ENCODE data around the gene TBX6. TPM values are rescaled to one million over a fixed set of nuclear protein-coding genes. Genes with fewer than 3 reads are reported as not detected.
"Not testable (repeated sequence)": the region's sequence is repeated elsewhere in the genome, so short reads cannot be mapped to it uniquely, and the experiment has no call there.

TBX6 gene
- polyA plus RNA-seq, 5 donors, result 0.85 to 2.0 (median 1.3) TPM

- no peak for DNase-seq
Observed at GRCh38 chr16:30066761-30067583, 24.8 kb downstream of the TBX6 start.

GRCh38 chr16:30065943-30066760 lies 25.6 kb downstream of the TBX6 start:
- no peak for DNase-seq

GRCh38 chr16:30065102-30065942 lies 26.4 kb downstream of the TBX6 start, which contains the start of gene ALDOA:
ALDOA (plus strand) TSS chr16:30065760; CDS start chr16:30066898, 1,138 bp downstream.
- DNase-seq, result peak; percentile 99

GRCh38 chr16:30064729-30065101 lies 27.0 kb downstream of the TBX6 start:
- no peak for DNase-seq

- DNase-seq, result peak; percentile 52 to 64
Observed at GRCh38 chr16:30063893-30064728, 27.6 kb downstream of the TBX6 start.

GRCh38 chr16:30063278-30063892 lies 28.3 kb downstream of the TBX6 start:
- DNase-seq, result no peak

GRCh38 chr16:30060836-30061554 lies 30.7 kb downstream of the TBX6 start:
- DNase-seq, result no peak

- DNase-seq, result peak in 1 of 2 donors; percentile 31
Observed at GRCh38 chr16:30060346-30060745, 31.4 kb downstream of the TBX6 start.

GRCh38 chr16:30054959-30055553 lies 36.7 kb downstream of the TBX6 start:
- DNase-seq, result no peak

- DNase-seq, result no peak
Observed at GRCh38 chr16:30054451-30054850, 37.3 kb downstream of the TBX6 start.

GRCh38 chr16:30053376-30054015 lies 38.2 kb downstream of the TBX6 start:
- DNase-seq, result peak; percentile 23 to 25

- DNase-seq, result peak; percentile 89 to 90
Observed at GRCh38 chr16:30052671-30053372, 38.9 kb downstream of the TBX6 start.

GRCh38 chr16:30051518-30051917 lies 40.2 kb downstream of the TBX6 start:
- DNase-seq, result no peak

GRCh38 chr16:30049871-30050270 lies 41.9 kb downstream of the TBX6 start:
- DNase-seq, result no peak

- no peak for DNase-seq
Observed at GRCh38 chr16:30046588-30046987, 45.1 kb downstream of the TBX6 start.

GRCh38 chr16:30046178-30046577 lies 45.5 kb downstream of the TBX6 start:
- no peak for DNase-seq

GRCh38 chr16:30041841-30042240 lies 49.9 kb downstream of the TBX6 start:
- peak in 1 of 2 donors; percentile 30 for DNase-seq

GRCh38 chr16:30040690-30041089 lies 51.0 kb downstream of the TBX6 start:
- not testable (repeated sequence) for DNase-seq
